ENCODE measurements around the gene HDAC4.

- TF ChIP-seq CTCF (IDR thresholded peaks at IDR 0.05) (no peak), ZFX (IDR thresholded peaks at IDR 0.05; ENCODE audit: borderline replicate concordance) (no peak)
These were observed 207.4 kb downstream of the HDAC4 start for GRCh38 chr2:239193401-239193811.

Data from 22Rv1 (cell line).